22Rv1 (cell line): ENCODE measurements around the gene GSK3A.

Source experiments
- CTCF ChIP-seq: fragments of 450-650 bp; IDR thresholded peaks from 2 replicates; pipeline ENCODE4 v1.5.1; 2017; ENCODE audit warnings: mild to moderate bottlenecking
- ZFX ChIP-seq: fragments of 450-650 bp; IDR thresholded peaks from 2 replicates; pipeline ENCODE4 v1.6.1; 2017; ENCODE audit warnings: antibody characterized with exemption, borderline replicate concordance

GRCh38 chr19:42276821-42277220 is 34.4 kb upstream of the GSK3A start:
- TF ChIP-seq CTCF, result no peak
- no peak for TF ChIP-seq ZFX
